Neuron (in vitro differentiated cells): Measurements from ENCODE around the gene RAB33B.
"Not testable (repeated sequence)": the region's sequence is repeated elsewhere in the genome, so short reads cannot be mapped to it uniquely, and the experiment has no call there.

Experiments used
- H2AFZ ChIP-seq: one replicate; pipeline ENCODE4 v1.6.1; 2013; ENCODE audit warnings: low read depth, mild to moderate bottlenecking, inconsistent platforms, low read length, moderate library complexity
- H3K27me3 ChIP-seq: one replicate; pipeline ENCODE4 v1.6.1; 2013; ENCODE audit warnings: low read length; ENCODE audit not compliant: insufficient read depth
- H3K36me3 ChIP-seq: one replicate; pipeline ENCODE4 v1.6.1; 2013; ENCODE audit warnings: low read length; ENCODE audit not compliant: insufficient read depth
- H3K4me1 ChIP-seq: one replicate; pipeline ENCODE4 v1.6.1; 2013; ENCODE audit warnings: low read length; ENCODE audit not compliant: insufficient read depth
- H3K4me3 ChIP-seq: 2 replicates; pipeline ENCODE4 v1.5.1; 2013; ENCODE audit warnings: mild to moderate bottlenecking, low read length, moderate library complexity
- H3K9me3 ChIP-seq: one replicate; pipeline ENCODE4 v1.6.1; 2013; ENCODE audit warnings: low read length

RAB33B gene

GRCh38 chr4:139454111-139455045 lies at the start of gene RAB33B:
Gene RAB33B (plus strand): TSS chr4:139454121. CDS start chr4:139454196, 75 bp downstream.
- Histone ChIP-seq H3K9me3 (no peaks in the 10 kb centered on the region), H2AFZ (peak within 1 kb of the TSS; percentile 57), H3K36me3 (no peaks in the 10 kb centered on the region), H3K4me1 (peaks cover 18% of the 10 kb centered on the region), H3K27me3 (no peaks in the 10 kb centered on the region), H3K4me3 (peak within 1 kb of the TSS; percentile 59)

GRCh38 chr4:139410312-139410711 lies 43.6 kb upstream of the RAB33B start:
- H3K36me3 ChIP-seq = no peaks in the 10 kb centered on the region
- no peaks in the 10 kb centered on the region for H3K27me3 ChIP-seq
- no peak overlapping the region for H3K4me3 ChIP-seq
- H2AFZ ChIP-seq = no peak overlapping the region
- H3K9me3 ChIP-seq = no peaks in the 10 kb centered on the region
- no peaks in the 10 kb centered on the region for H3K4me1 ChIP-seq

- not testable (repeated sequence) for H2AFZ ChIP-seq, H3K27me3 ChIP-seq, H3K36me3 ChIP-seq, H3K9me3 ChIP-seq, H3K4me3 ChIP-seq, H3K4me1 ChIP-seq
Observed at GRCh38 chr4:139414671-139415210, 39.2 kb upstream of the RAB33B start.

GRCh38 chr4:139416073-139416673 lies 37.7 kb upstream of the RAB33B start:
- Histone ChIP-seq H3K36me3 (no peaks in the 10 kb centered on the region), H3K9me3 (no peaks in the 10 kb centered on the region), H3K27me3 (no peaks in the 10 kb centered on the region), H3K4me1 (no peaks in the 10 kb centered on the region), H2AFZ (no peak overlapping the region), H3K4me3 (no peak overlapping the region)

GRCh38 chr4:139419388-139419914 lies 34.5 kb upstream of the RAB33B start:
- Histone ChIP-seq H3K9me3 (no peaks in the 10 kb centered on the region), H3K4me3 (no peak overlapping the region), H2AFZ (no peak overlapping the region), H3K4me1 (no peaks in the 10 kb centered on the region), H3K36me3 (no peaks in the 10 kb centered on the region), H3K27me3 (no peaks in the 10 kb centered on the region)

GRCh38 chr4:139420652-139421051 lies 33.3 kb upstream of the RAB33B start:
- H3K9me3 ChIP-seq = no peaks in the 10 kb centered on the region
- no peaks in the 10 kb centered on the region for H3K36me3 ChIP-seq
- no peaks in the 10 kb centered on the region for H3K27me3 ChIP-seq
- no peak overlapping the region for H2AFZ ChIP-seq
- no peak overlapping the region for H3K4me3 ChIP-seq
- no peaks in the 10 kb centered on the region for H3K4me1 ChIP-seq

- Histone ChIP-seq H3K36me3 (peaks cover 5% of the 10 kb centered on the region), H2AFZ (no peak overlapping the region), H3K4me3 (no peak overlapping the region), H3K9me3 (peaks cover 23% of the 10 kb centered on the region), H3K27me3 (no peaks in the 10 kb centered on the region), H3K4me1 (no peaks in the 10 kb centered on the region)
Observed at GRCh38 chr4:139436122-139436521, 17.8 kb upstream of the RAB33B start.

- Histone ChIP-seq H2AFZ (no peak overlapping the region), H3K4me3 (no peak overlapping the region), H3K36me3 (peaks cover 5% of the 10 kb centered on the region), H3K4me1 (no peaks in the 10 kb centered on the region), H3K9me3 (peaks cover 20% of the 10 kb centered on the region), H3K27me3 (no peaks in the 10 kb centered on the region)
Observed at GRCh38 chr4:139438141-139438540, 15.8 kb upstream of the RAB33B start.

- H2AFZ ChIP-seq = no peak overlapping the region
- H3K27me3 ChIP-seq = no peaks in the 10 kb centered on the region
- H3K9me3 ChIP-seq = peaks cover 18% of the 10 kb centered on the region
- peaks cover 5% of the 10 kb centered on the region for H3K36me3 ChIP-seq
- H3K4me1 ChIP-seq = no peaks in the 10 kb centered on the region
- H3K4me3 ChIP-seq = no peak overlapping the region
Observed at GRCh38 chr4:139441029-139441428, 12.9 kb upstream of the RAB33B start.

GRCh38 chr4:139443661-139444060 lies 10.3 kb upstream of the RAB33B start:
- Histone ChIP-seq H3K27me3 (no peaks in the 10 kb centered on the region), H2AFZ (no peak overlapping the region), H3K4me1 (no peaks in the 10 kb centered on the region), H3K4me3 (no peak overlapping the region), H3K9me3 (peaks cover 3% of the 10 kb centered on the region), H3K36me3 (no peaks in the 10 kb centered on the region)

GRCh38 chr4:139444881-139445280 lies 9.0 kb upstream of the RAB33B start:
- not testable (repeated sequence) for H3K36me3 ChIP-seq, H3K27me3 ChIP-seq

GRCh38 chr4:139447078-139447477 lies 6.8 kb upstream of the RAB33B start:
- not testable (repeated sequence) for H3K36me3 ChIP-seq, H3K27me3 ChIP-seq, H3K9me3 ChIP-seq, H3K4me3 ChIP-seq, H2AFZ ChIP-seq, H3K4me1 ChIP-seq

More at GRCh38 chr4:139444881-139445280, 9.0 kb upstream of the RAB33B start:
- not testable (repeated sequence) for H2AFZ ChIP-seq, H3K9me3 ChIP-seq, H3K4me1 ChIP-seq, H3K4me3 ChIP-seq

GRCh38 chr4:139450586-139450985 lies 3.3 kb upstream of the RAB33B start:
- H3K4me1 ChIP-seq = peaks cover 13% of the 10 kb centered on the region

More at GRCh38 chr4:139450586-139450985, 3.3 kb upstream of the RAB33B start:
- no peaks in the 10 kb centered on the region for H3K27me3 ChIP-seq
- no peak overlapping the region for H3K4me3 ChIP-seq
- no peaks in the 10 kb centered on the region for H3K36me3 ChIP-seq
- H2AFZ ChIP-seq = no peak overlapping the region
- H3K9me3 ChIP-seq = no peaks in the 10 kb centered on the region
